ENCODE measurements around the gene UCP3.

Gene UCP3, protein sequence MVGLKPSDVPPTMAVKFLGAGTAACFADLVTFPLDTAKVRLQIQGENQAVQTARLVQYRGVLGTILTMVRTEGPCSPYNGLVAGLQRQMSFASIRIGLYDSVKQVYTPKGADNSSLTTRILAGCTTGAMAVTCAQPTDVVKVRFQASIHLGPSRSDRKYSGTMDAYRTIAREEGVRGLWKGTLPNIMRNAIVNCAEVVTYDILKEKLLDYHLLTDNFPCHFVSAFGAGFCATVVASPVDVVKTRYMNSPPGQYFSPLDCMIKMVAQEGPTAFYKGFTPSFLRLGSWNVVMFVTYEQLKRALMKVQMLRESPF

DNA sequence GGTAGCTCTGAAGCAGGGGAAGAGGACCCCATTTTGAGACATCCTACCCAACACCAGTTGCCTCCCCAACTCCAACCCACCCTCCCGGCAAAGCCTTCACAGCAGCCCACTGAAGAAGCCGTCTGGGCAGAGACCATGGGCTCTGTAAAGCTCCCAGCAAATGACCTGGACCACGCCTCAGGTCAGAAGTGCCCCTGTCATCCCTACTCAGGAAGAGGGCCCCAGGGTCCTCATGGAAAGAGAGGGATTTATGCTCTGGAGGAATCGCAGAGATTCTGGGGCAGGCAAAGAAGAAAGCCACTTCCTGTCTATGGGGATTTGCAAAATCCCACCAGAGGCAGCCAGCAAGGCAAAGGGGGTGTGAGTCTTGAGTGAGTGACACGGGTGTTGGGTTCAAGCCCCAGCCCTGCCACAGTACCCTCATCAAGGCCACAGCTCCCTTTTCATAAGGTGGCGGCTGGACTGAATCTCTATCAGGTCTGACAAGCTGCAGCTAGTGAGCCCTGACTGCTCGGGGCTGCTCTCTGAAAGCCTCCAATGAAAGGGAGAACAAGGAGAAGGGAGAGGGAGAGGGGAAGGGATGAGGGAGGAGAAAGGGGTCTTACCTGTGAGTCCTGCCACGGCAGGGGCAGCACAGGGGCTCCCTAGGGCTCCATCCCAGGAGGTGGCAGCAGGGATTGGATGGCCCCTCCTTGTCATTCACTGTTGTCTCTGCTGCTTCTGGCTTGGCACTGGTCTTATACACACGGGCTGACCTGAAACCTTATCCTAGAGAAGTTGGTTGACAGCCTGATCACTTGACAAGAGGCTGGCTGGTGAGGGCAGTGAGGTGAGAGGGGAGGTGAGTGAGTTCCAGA is at the start of gene UCP3:
TSS of gene UCP3 (minus strand) at position 713 of the 857 bp plus-strand sequence. CDS start 2,043 bp downstream, outside the sequence.
- peak in 1 of 3 experiments; percentile 20 for DNase-seq

DNA sequence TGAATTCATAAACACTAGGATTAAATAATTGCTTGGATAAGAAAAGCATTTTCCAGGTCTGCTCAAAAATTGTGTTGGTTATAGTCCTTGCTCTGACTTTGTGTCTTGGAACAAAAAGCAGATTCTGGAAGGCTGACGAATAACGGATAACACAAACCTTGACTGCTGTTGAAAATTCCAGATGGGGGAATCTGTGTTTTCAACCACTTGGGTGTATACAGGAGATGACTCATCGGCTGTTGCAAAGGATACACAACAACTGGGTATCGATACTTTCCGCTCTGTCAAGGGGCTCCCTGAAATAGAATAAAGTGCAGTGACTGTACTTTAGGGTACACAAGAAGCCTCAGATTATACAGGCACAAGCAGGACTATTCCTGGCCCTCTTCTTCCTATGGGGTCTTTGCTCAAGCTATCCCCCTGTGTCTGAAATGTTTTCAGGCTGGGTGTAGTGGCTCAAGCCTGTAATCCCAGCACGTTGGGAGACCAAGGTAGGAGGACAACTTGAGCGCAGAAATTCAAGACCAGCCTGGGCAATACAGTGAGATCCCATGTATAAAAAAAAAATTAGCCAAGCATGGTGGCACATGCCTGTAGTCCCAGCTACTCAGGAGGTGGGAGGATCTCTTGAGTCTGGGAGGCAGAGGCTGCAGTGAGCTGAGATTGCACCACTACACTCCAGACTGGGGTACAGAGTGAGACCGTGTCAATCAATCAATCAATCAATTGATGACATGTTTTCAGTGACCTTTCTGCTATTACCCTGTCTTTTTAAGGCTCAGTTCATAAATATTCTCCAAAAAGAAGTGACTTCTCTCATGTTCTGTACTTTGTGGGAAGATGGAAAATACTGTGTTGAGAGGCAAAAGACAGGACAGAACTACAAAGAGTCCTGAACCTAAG is 48.6 kb upstream of the UCP3 start:
- no peak for DNase-seq

DNA sequence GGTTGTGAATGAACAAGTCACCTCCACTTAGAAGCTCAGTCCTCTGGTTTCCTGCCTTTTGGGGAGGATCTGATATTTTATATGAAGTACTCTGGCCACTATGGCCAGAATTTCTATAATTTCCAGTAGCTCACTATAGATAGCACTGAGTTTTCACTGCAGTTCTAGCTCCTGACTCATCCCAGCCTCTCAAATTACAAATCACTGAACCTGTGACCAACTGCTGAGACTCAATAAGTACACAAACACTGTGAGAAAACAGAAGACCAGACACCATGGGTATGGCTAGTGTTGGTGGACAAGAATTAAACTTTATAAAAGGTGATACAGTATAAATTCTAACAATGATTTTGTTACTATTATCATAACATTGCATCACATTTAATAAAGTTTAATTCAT is 47.1 kb upstream of the UCP3 start:
- DNase-seq = peak in 1 of 3 experiments; percentile 13

DNA sequence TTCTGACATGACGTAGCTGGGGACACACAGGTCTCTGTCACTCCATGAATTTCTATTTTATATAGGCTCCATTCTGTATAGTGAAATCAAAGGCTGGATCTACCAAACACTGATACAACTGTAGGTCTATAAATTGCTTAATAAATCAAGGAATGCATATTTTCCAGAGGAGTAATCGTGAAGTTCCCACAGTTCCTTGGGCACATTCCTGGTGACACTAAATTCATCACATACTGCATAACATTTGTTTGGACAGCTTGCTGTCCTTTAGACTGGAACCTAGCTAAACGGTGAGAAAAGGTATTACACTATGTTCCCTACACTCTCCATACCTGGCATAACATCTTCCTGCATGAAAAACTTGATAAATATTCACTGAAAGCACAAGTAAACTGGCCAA is 41.6 kb upstream of the UCP3 start:
- no peak for DNase-seq

DNA sequence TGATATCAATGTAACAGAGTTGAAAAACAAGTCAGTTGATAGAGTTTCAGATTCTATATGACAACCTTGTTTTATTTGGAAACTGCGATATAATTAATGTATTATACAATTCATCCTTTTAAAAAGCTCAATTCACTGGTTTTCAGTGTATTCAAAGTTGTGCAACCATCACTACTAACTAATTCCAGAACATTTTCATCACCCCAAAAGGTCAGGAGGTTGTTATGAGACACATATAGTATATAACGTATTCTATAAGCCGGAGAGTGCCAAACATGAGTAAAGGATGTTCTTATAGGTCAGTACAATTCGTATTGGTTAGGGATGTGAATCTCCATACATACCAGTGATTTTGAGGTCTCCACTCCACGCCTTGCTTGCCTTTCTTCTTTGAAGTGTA is 40.1 kb upstream of the UCP3 start:
- DNase-seq = no peak

DNA sequence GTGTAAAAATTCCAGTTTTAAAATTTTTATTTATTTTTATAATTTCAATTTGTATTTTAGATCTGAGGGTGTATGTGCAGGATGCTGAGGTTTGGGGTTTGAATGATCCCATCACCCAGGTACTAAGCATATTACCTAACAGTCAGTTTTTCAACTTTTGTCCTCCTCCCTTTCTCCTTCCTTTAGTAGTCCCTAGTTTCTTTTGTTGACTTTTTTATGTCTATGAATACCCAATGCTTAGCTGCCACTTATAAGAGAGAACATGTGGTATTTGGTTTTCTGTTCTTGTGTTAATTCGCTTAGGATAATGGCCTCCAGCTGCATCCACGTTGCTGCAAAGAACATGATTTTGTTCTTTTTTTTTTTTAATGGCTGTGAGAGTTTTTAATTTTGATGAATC is 35.7 kb upstream of the UCP3 start:
- no peak for DNase-seq

DNA sequence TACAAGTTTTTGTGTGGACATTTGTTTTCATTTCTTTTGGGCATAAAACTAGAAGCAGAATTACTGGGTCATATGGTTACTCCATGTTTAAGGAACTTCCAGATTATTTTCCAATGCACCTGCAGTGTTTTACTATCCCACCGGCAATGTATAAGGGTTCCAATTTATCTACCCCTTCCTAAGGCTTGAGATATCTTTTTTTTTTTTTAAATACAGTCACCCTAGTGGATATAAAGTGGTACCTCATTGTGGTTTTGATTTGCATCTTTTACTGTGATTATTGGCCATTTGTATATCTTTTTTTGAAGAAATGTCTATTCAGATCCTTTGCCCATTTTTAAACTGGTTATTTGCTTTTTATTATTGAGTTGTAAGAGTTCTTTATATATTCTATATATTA is 34.6 kb upstream of the UCP3 start:
- no peak for DNase-seq

DNA sequence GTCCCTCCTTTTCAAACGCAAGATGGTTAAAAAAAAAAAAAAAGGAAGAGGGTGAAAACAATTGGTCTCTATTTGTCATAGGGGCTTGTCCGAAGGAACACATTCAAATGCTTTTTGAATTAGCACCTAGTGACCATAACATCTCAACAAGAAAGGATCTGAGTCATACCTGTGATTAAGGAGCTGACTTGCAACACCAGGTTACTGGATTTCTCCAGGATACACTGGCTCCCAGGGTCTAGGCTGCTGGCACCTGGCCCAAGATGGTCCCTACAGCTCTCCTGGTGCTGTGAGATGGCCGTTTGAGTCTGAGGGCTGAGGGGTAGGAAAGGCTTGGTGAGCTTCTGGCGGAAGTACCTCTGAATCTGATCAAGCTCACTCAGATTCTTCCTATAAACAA is 28.4 kb upstream of the UCP3 start:
- DNase-seq = no peak

DNA sequence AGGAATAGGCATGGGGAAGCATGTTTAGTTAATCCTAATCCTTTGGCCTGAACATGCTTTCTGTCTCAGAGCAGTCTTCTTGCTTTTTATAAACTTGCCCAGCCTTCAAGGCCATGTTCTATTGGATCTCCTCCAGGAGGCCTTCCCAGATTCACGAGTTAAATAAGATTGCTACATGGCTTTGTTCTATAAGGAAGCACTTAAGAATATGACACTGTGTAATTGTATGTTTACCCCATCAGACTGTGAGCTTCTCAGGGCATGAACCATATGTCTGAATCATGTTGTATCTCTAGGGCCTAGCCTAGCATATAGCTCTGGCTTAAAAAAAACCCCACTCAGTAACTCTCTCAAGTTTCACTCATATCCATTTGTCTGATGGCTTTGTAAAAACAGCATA is 26.4 kb upstream of the UCP3 start:
- DNase-seq = no peak

DNA sequence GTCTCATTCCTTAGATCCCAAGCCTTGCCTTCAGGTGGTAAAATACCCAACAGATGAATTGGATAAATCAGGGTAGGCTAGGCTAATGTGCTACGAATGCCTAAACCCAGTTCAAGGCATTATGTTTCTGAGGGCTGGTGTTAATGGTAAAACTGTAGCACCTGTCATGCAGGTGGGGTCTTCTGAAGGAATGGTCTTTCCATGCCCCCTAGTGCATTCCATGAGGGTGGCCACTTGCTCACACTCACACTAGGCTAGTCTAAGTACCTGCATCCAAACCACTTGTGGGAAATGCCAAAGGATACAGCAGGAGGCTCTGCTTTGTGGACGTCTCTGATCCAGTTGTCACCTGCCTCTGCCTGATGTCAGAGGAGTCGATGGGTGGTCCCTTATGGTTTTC is 24.2 kb upstream of the UCP3 start:
- DNase-seq = no peak

DNA sequence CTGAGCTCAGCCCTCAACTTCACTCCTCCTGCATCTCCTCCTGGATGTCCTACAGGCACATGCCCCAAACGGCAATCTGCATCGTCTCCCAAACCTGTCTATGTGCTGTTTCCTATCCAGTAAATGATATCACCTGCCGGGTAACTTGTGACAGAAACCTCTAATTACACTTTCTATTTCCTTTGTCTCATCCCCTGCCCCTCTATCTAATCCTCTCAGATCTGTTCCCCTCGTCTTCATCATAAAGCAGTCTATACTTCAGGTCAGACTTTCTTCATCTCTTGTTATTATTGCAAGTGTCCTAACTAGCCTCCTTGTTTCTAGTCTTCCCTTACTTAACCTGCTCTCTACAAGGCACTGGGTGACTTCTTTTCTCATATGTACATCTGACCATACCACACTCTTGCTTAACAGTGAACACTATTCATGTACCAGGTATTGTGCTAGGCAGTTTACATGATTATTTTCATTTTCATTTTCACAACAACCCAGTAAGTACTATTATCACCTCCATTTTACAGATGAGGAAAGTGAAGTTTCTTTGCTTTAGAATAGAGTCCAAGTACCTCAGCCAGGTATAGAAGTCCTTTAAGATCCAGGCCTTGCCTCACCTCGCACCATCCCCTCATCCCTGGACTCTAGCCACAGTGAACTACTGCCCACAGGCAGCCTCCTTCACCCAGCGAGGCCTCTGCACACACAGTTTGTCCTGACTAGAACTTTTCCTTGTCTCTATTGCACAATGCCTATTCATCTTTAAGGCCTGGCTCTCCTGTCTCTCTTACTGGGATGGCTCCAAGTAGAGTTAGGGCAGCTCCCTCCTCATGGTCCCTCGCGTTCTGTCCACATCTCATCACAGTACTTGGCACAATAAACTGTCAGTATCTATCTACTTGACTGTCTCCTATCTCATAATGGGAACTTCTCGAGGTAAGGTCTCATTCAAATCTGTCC is 22.1 kb upstream of the UCP3 start:
- no peak for DNase-seq

DNA sequence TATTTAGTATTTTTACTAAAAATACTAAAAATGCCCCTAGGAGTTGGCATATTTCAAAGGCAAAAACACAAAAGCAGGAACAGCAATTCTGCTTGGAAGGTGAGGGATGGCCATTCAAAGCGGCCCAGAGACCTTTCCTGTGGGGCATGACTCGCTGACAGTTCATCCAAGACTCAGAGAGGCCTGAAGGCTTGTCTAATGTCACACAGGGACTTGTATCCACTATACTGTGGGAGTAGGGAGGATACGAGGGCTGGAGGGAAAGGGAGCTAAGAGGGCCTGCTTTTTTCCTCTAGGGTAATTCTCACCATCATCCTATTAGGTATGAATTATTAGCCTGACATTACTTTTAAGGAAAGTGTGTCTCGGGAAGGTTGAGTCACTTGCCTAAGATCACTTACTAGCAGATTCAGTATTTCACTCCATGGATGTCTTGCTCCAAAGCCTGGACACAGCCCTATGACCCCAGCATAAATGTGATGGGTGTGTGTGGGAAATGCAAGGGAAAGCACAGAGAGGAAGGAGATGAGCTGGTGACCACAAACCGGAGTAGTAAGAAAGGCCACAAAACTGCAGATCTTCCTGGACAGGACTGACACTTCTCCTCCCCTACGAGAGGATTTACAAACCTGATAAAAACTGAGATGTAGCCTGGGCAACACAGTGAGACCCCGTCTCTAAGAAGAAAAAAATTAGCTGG is 16.7 kb upstream of the UCP3 start:
- no peak for DNase-seq

DNA sequence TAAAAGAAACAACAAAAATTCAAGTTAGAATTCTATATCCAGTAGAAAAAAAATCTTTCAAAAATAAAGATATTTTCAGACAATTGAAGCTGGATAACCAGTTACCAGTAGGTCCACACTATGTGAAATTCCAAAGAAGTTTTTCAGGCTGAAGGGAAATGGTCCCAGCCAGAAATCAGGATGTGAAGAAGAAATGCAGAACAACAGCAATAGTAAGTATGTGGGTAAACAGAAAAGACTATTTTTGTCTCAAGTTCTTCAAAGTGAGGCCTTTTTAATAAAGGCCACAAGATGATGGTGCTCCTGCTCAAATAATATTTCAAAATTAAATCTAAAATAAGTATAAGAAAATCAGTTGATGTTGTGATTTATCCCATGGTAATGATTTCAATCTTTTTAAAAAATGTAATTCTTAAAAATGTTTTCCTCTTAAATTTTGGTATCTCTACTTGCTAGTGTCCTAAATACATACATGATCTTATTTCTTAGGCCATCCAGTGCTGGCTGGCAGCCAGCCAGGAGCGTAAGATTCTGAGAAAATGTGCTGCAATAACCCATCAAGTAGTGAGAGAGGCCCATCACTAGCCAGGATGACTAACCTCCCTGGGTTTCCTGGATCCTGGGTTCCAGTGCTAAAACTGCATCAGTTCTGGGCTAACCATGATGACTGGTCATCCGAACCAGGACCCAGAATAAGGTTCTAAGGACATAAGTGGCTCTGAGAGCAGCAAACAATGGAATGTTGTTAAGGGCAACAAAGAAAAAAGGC is 15.6 kb upstream of the UCP3 start:
- DNase-seq = peak in 1 of 3 experiments; percentile 6

DNA sequence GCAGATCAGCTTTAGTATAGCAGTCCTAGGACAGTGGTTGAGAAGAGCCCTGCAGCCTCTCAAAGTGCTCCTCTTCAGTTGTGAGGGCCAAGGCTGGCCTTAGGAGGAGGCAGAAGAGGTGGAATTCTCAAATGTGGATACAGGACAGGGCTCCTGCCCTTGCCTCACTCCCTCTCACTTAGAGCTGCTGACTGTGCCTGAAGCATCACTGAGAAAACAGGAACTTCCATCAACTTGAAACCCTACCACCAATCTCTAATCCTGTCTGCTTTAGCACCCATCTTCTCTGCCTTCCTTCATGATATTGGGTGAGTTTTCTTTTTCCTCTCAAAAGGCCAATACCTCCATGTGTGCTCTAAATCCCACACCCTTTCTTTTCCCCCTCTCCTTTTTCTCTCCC is 14.4 kb upstream of the UCP3 start:
- DNase-seq = no peak

DNA sequence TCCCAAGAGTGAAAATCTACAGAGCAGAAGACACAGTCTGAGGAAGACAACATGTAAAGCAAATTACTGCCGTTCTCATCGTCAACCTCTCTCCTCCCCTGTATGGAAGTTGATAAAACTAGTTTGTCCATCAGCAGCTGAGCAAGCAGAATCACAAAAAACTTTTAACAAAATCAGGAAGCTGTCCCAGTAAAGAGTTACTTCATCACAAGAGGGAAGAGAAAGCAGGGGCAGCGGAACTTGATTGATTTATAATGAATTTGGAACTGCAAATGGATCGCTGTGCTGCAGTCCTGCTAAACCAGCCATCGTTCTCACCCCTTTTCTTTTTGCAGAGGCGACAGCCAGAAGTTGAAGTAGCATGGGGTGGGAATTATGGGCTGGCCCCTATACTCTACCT is 13.7 kb upstream of the UCP3 start:
- DNase-seq = no peak

DNA sequence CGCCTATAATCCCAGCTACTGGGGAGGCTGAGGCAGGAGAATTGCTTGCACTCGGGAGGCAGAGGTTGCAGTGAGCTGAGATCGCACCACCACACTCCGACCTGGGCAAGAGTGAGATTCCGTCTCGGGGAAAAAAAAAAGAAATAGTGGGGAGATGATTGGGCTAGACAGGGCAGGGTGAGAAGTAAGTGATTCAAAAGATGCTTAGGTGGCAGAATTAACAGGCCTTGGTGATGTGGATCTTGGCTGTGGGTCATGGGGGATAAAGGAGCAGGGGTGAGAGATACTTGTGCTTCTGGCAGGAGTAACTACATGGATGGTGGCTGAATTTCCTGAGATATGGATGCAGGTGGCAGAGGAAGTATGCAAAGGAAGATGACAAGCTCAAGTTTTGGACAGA is 13.1 kb upstream of the UCP3 start:
- DNase-seq = no peak

DNA sequence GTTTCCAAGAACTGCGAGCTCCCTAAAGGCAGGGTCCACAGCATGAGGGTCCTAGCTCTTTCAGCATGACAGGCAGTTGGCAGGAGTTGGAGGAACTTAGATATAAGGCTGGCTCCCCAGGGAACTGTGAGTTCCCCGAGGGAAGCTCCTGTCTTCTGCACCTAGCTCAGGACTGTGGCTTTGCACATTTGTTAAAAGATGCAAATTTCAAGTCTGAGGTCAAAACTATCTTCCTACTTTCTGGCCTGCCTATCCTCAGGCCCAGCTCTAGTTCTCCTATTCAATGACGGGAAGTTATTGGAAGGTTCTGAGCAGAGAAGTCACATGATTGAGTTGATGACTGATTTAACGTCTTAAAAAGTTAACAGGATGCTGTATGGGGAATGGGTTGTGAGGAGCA is 11.7 kb upstream of the UCP3 start:
- DNase-seq = no peak

DNA sequence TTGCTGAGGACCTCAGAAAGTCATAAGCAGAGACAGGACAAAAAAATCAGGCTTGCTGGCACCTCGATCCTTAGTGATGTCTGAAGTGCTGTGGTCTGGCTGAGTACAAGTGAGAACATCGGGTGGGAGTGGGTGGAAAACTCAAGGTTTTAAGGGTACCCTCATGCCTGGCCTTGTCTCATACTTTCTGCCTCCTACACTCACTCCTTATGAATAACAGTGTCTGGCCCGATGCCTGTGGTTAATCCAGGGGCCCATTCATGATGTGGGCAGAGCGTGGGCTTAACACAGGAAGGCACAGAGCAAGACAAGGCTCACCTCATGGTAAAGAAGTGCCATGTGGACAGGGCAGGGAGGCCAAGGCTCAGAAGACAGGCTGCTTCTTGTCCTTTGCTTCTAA is 11.0 kb upstream of the UCP3 start:
- DNase-seq = no peak

DNA sequence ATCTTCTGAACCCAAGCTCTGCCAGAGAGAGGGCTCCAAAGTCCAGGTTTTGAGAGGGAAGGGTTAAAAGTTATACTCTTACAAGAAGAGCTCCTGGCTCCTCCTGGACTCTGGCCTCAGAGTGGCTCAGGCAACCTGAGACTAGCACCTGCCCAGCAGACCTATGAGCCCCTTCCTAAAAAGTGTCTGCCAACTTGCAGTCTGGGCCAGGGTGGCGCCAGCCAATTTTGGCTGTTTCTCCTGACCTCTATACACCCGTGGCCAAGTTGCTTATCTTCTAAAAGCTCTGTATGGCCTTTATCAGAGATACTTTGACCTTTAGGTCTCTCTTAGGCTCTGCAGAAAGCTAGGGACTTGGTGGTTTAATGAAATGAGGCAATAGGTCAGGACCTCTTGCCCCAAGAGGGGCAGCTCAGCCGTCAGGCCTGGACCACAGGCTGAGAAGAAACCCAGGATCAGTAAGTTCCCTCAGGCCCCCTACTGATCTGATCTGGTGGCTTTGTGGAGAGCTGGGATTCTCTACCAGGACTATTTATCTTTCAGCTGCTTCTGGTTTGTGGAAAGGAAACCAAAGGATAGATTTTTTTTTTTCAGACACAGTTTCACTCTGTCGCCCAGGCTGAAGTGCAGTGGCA is 10.3 kb upstream of the UCP3 start:
- DNase-seq = no peak

DNA sequence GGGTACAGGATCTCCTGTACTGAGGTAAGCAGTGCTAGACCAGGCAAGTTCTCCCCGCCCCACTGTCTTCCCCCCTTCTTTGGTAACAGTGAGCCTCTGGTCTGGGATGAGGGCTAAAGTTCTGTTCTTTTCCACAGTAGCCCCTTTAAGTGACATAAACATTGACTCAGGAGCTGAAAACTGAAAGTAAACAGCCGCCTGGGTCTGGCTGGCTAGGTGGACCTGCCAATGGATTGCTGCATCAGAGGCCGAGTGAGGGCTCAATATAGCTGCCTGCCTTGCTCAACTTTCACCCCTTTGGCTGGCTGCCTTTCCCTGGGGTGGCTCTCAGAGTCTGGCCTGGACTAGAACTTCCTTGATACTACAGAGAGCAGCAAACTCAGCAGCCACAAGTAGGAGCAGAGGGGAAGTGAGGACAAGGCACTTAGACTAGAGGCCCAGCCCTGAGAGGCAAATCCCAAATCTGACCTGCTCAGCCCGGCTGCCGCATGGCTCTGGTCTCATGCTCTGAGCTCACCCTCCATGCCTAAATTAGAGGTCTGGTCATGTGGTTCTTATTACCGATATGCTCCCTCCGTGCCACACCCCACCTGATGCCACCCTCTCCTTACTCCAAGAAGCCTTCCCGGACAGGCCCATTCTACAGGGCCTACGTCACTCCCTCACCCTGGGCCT is 9.6 kb upstream of the UCP3 start:
- DNase-seq = no peak

All from NCI-H1417 (cell line).